B cell (primary cell): ENCODE results near the gene CAMTA1. TPM values are rescaled to one million over a fixed set of nuclear protein-coding genes. Genes with fewer than 3 reads are reported as not detected.

Source experiments
- ATAC-seq: fragments of 200-7000 bp; cut with Tn5 transposase; one replicate; pipeline ENCODE4 v1.10.0; 2021; ENCODE audit warnings: low read depth, mild to moderate bottlenecking, moderate number of reproducible peaks, moderate library complexity
- CTCF ChIA-PET: fragments of 350-600 bp; sonication (Branson Sonifier 250); formaldehyde crosslinking; loops from one replicate; lab custom pipeline; 2021; ENCODE audit warnings: antibody characterized with exemption, inconsistent platforms; lab: Charles Lee
- POLR2A ChIA-PET: fragments of 350-600 bp; sonication (Branson Sonifier 250); formaldehyde crosslinking; loops from one replicate; lab custom pipeline; 2021; ENCODE audit warnings: antibody characterized with exemption; lab: Charles Lee
- DNase-seq: peaks from one replicate; pipeline ENCODE4 v3.0.0; 2013
- H2AFZ ChIP-seq: 2 replicates; pipeline ENCODE4 v1.6.1; 2012; ENCODE audit warnings: mild to moderate bottlenecking, low read depth, low read length; ENCODE audit not compliant: insufficient read depth, poor library complexity, severe bottlenecking
- H3K27ac ChIP-seq, 2 donors: 1 replicate in 1 of 2; 2 replicates in 1 of 2; pipeline ENCODE4 v1.5.1; 2012 to 2013; ENCODE audit warnings: low read length in 2 of 2, mild to moderate bottlenecking in 2 of 2, moderate library complexity in 1 of 2
- H3K27me3 ChIP-seq, 4 experiments: fragments of 200-600 bp in 1 of 4; sonication (generic) in 1 of 4; replicated peaks in 1 of 4; 1 replicate in 2 of 4; 2 replicates in 2 of 4; pipeline versions ENCODE4 v1.6.1 to v1.7.0; 2013 to 2016; ENCODE audit warnings: low read length in 3 of 4, mild to moderate bottlenecking in 2 of 4, mixed read lengths in 1 of 4, moderate library complexity in 1 of 4; ENCODE audit not compliant: insufficient read depth in 4 of 4, control insufficient read depth in 3 of 4; ENCODE audit errors: control extremely low read depth in 1 of 4
- H3K36me3 ChIP-seq, 2 experiments: replicated peaks in 1 of 2; 1 replicate in 1 of 2; 2 replicates in 1 of 2; pipeline versions ENCODE4 v1.6.1 to v1.7.1; 2013; ENCODE audit warnings: low read length in 1 of 2; ENCODE audit not compliant: insufficient read depth in 2 of 2, control insufficient read depth in 1 of 2; ENCODE audit errors: control extremely low read depth in 1 of 2, extremely low read depth in 1 of 2
- H3K4me1 ChIP-seq, 2 donors: fragments of 200-600 bp in 1 of 2; sonication (generic) in 1 of 2; 1 replicate in 1 of 2; 2 replicates in 1 of 2; pipeline versions ENCODE4 v1.5.1 to v1.6.1; 2013 to 2017; ENCODE audit warnings: low read length in 2 of 2; ENCODE audit not compliant: control insufficient read depth in 2 of 2, insufficient read depth in 2 of 2
- H3K4me2 ChIP-seq: replicated peaks from 2 replicates; pipeline ENCODE3; 2012; ENCODE audit warnings: mild to moderate bottlenecking, low read depth, low read length; ENCODE audit not compliant: poor library complexity, severe bottlenecking
- H3K4me3 ChIP-seq, 5 experiments: fragments of 200-600 bp in 1 of 5; sonication (generic) in 1 of 5; 1 replicate in 3 of 5; 2 replicates in 2 of 5; pipeline versions ENCODE4 v1.5.1 to v1.7.0; 2011 to 2016; ENCODE audit warnings: low read length in 4 of 5, mild to moderate bottlenecking in 4 of 5, low read depth in 2 of 5, control low read depth in 1 of 5, moderate library complexity in 1 of 5; ENCODE audit not compliant: insufficient read depth in 1 of 5; ENCODE audit errors: control extremely low read depth in 1 of 5, extremely low read depth in 1 of 5
- H3K79me2 ChIP-seq: fragments of 200-600 bp; sonication (generic); one replicate; pipeline ENCODE4 v1.6.0; 2016; ENCODE audit warnings: low read length; ENCODE audit not compliant: control insufficient read depth, insufficient read depth
- H3K9ac ChIP-seq: fragments of 200-600 bp; sonication (generic); 2 replicates; pipeline ENCODE4 v1.6.1; 2017; ENCODE audit warnings: mild to moderate bottlenecking, low read length, moderate library complexity
- H3K9me3 ChIP-seq, 3 donors: one replicate each; pipeline versions ENCODE4 v1.6.1 to v1.7.1; 2013; ENCODE audit warnings: low read length in 2 of 3; ENCODE audit not compliant: control insufficient read depth in 2 of 3, insufficient read depth in 1 of 3; ENCODE audit errors: control extremely low read depth in 1 of 3
- H4K20me1 ChIP-seq: 2 replicates; pipeline ENCODE4 v1.6.0; 2012; ENCODE audit warnings: mild to moderate bottlenecking, low read length; ENCODE audit not compliant: insufficient read depth, control insufficient read depth, poor library complexity, severe bottlenecking
- H3K27ac Mint-ChIP-seq: one replicate; pipeline ENCODE4 v1.8.0; 2021; ENCODE audit warnings: mixed read lengths
- H3K27me3 Mint-ChIP-seq: one replicate; pipeline ENCODE4 v1.8.0; 2021; ENCODE audit warnings: mixed read lengths
- H3K4me1 Mint-ChIP-seq: one replicate; pipeline ENCODE4 v1.8.0; 2021; ENCODE audit warnings: mixed read lengths
- H3K4me3 Mint-ChIP-seq: one replicate; pipeline ENCODE4 v1.8.0; 2021; ENCODE audit warnings: mixed read lengths
- H3K9me3 Mint-ChIP-seq: one replicate; pipeline ENCODE4 v1.8.0; 2022; ENCODE audit warnings: mixed read lengths; ENCODE audit not compliant: insufficient read depth
- CTCF ChIP-seq: fragments of 200-600 bp; IDR thresholded peaks from one replicate; pipeline ENCODE4 v1.8.0; 2022; ENCODE audit warnings: antibody characterized with exemption, mild to moderate bottlenecking
- EZH2 ChIP-seq: IDR thresholded peaks from 2 replicates; pipeline ENCODE4 v1.6.1; 2012; ENCODE audit warnings: borderline replicate concordance, low read depth, mild to moderate bottlenecking, moderate library complexity, low read length; ENCODE audit not compliant: insufficient read depth, poor library complexity, severe bottlenecking
- WGBS: methylation state at CpG from one replicate; pipeline ENCODE4 v1.1.5; 2013; ENCODE audit warnings: missing lambda C conversion rate; ENCODE audit not compliant: insufficient coverage; 5-methylcytosine and 5-hydroxymethylcytosine counted together
- intact Hi-C: fragments of 100-400 bp; cut with micrococcal nuclease; formaldehyde crosslinking; loops from one replicate; pipeline ENCODE4 v1.10.0; 2022
- polyA plus RNA-seq: library from polyadenylated mRNA; depleted of rRNA; stranded (reverse); fragments of >200 nt; gene quantifications from 2 replicates; pipeline ENCODE4 v1.2.3, GENCODE V29; 2012
- total RNA-seq, 2 donors: library from RNA; stranded (reverse); fragments of 120-200 nt in 1 of 2; gene quantifications; 1 replicate in 1 of 2; 2 replicates in 1 of 2; pipeline versions ENCODE4 v1.2.3 to v1.2.4, GENCODE V29; 2013 to 2022

CAMTA1 gene
- total and polyA plus RNA-seq, 2 donors (not counting 1 experiment from before 2014, with no cell fraction given): 42.2 to 45.7 TPM

GRCh38 chr1:7298145-7298544 lies 512.9 kb downstream of the CAMTA1 start:
- no peaks in the 10 kb centered on the region for H4K20me1 ChIP-seq
- POLR2A ChIA-PET: no interaction called here
- H3K4me3 Mint-ChIP-seq: no peak overlapping the region

GRCh38 chr1:7298749-7299151 lies 513.5 kb downstream of the CAMTA1 start:
- H3K4me3 Mint-ChIP-seq: no peak overlapping the region
- H3K9me3 Mint-ChIP-seq: no peaks in the 10 kb centered on the region
- H3K9ac ChIP-seq: no peak overlapping the region
- H3K27me3 ChIP-seq: no peaks in the 10 kb centered on the region
- intact Hi-C loops: no loop called here
- no peak overlapping the region for H2AFZ ChIP-seq
- DNase-seq: no peak
- TF ChIP-seq EZH2: no peak
- TF ChIP-seq CTCF: no peak
- H4K20me1 ChIP-seq: no peaks in the 10 kb centered on the region
- peaks cover 31% of the 10 kb centered on the region for H3K27me3 Mint-ChIP-seq
- H3K79me2 ChIP-seq: no peaks in the 10 kb centered on the region
- no peaks in the 10 kb centered on the region for H3K4me1 Mint-ChIP-seq
- H3K27ac Mint-ChIP-seq: no peak overlapping the region
- H3K4me1 ChIP-seq: no peaks in the 10 kb centered on the region
- no peak overlapping the region for H3K27ac ChIP-seq
- POLR2A ChIA-PET: no interaction called here
- no peaks in the 10 kb centered on the region for H3K9me3 ChIP-seq
- 69% methylated on average over 2 of the region's 4 CpGs for WGBS
- CTCF ChIA-PET: no interaction called here
- no peaks in the 10 kb centered on the region for H3K36me3 ChIP-seq
- ATAC-seq: no peak
- no peak overlapping the region for H3K4me3 ChIP-seq
- no peak overlapping the region for H3K4me2 ChIP-seq

More at GRCh38 chr1:7298145-7298544, 512.9 kb downstream of the CAMTA1 start:
- Histone ChIP-seq H2AFZ (no peak overlapping the region), H3K27ac (no peak overlapping the region), H3K79me2 (no peaks in the 10 kb centered on the region), H3K4me3 (no peak overlapping the region), H3K4me2 (no peak overlapping the region), H3K36me3 (no peaks in the 10 kb centered on the region), H3K9ac (no peak overlapping the region), H3K27me3 (no peaks in the 10 kb centered on the region), H3K9me3 (peaks cover 0 to under 1% (median 0%) of the 10 kb centered on the region in 3 donors), H3K4me1 (no peaks in the 10 kb centered on the region)
- H3K9me3 Mint-ChIP-seq: no peaks in the 10 kb centered on the region
- CTCF ChIA-PET: no interaction called here
- intact Hi-C loops: no loop called here
- DNase-seq (no peak), ATAC-seq (no peak)
- no peak overlapping the region for H3K27ac Mint-ChIP-seq
- TF ChIP-seq CTCF: no peak
- TF ChIP-seq EZH2: no peak
- H3K4me1 Mint-ChIP-seq: no peaks in the 10 kb centered on the region
- H3K27me3 Mint-ChIP-seq: peaks cover 31% of the 10 kb centered on the region
- WGBS: 70% methylated on average over 3 of the region's 4 CpGs
